ENCODE results near the gene LRCH4.

GRCh38 chr7:100613412-100614175, 27.7 kb upstream of the LRCH4 start:
- TF ChIP-seq CTCF (IDR thresholded peaks at IDR 0.05) (no peak), EZH2 (IDR thresholded peaks at IDR 0.05; ENCODE audit: borderline replicate concordance, insufficient read depth, low read depth, low read length, poor library complexity, severe bottlenecking) (no peak)
